GM12878 (cell line): ENCODE data around the gene CCDC63. TPM values are rescaled to one million over a fixed set of nuclear protein-coding genes. Genes with fewer than 3 reads are reported as not detected.

Experiments used
- ATAC-seq: fragments of 200-7000 bp; cut with Tn5 transposase; 3 replicates; pipeline ENCODE4 v1.9.1; 2020; ENCODE audit warnings: mild to moderate bottlenecking, moderate library complexity
- BruUV-seq: library from RNA; stranded (reverse); fragments of 400-500 nt; replicated peaks from 2 replicates; lab custom pipeline; 2021; lab: Mats Ljungman, UMichigan
- CTCF ChIA-PET: fragments of 300-600 bp; sonication (Branson Sonifier 250); formaldehyde crosslinking; extraction: SDS; loops from one replicate; lab custom pipeline; 2021; ENCODE audit warnings: inconsistent platforms; lab: Yijun Ruan, JAX
- POLR2A ChIA-PET: fragments of 350-600 bp; formaldehyde crosslinking; extraction: SDS; loops from one replicate; lab custom pipeline; 2021; ENCODE audit warnings: inconsistent platforms; lab: Charles Lee
- RAD21 ChIA-PET: fragments of 300-600 bp; sonication (Branson Sonifier 250); formaldehyde crosslinking; loops from one replicate; lab custom pipeline; 2023; ENCODE audit warnings: antibody characterized with exemption; ENCODE audit not compliant: unreplicated experiment; lab: Charles Lee
- SMC1A ChIA-PET: fragments of 300-600 bp; sonication (Branson Sonifier 250); formaldehyde crosslinking; loops from one replicate; lab custom pipeline; 2023; ENCODE audit not compliant: unreplicated experiment, uncharacterized antibody; lab: Charles Lee
- DNase-seq: peaks from one replicate; pipeline ENCODE4 v3.0.0-alpha.2; 2011; ENCODE audit warnings: low read depth, low spot score
- FAIRE-seq: peaks from 3 replicates; lab custom pipeline; 2011; peaks lifted over from hg19 to GRCh38; lab: Jason Lieb, UNC
- H2AFZ ChIP-seq: 2 replicates; pipeline ENCODE4 v1.6.0; 2011; ENCODE audit warnings: low read depth, low read length, control low read depth; ENCODE audit not compliant: control insufficient read depth
- H3K27ac ChIP-seq: 2 replicates; pipeline ENCODE4 v1.5.1; 2011; ENCODE audit warnings: control low read depth; ENCODE audit not compliant: control insufficient read depth, insufficient read depth
- H3K27me3 ChIP-seq, 2 experiments: replicated peaks in 1 of 2; 2 replicates each; pipeline versions ENCODE4 v1.6.0 to v1.6.1; 2011; ENCODE audit warnings: low read length in 1 of 2; ENCODE audit not compliant: control insufficient read depth in 2 of 2, insufficient read depth in 2 of 2
- H3K36me3 ChIP-seq, 2 experiments: 2 replicates each; pipeline ENCODE4 v1.5.1; 2011; ENCODE audit warnings: low read length in 1 of 2; ENCODE audit not compliant: control insufficient read depth in 2 of 2, insufficient read depth in 2 of 2
- H3K4me1 ChIP-seq: 2 replicates; pipeline ENCODE4 v1.6.1; 2011; ENCODE audit warnings: mild to moderate bottlenecking, low read length, moderate library complexity, mixed read lengths; ENCODE audit not compliant: control insufficient read depth, insufficient read depth
- H3K4me2 ChIP-seq: 2 replicates; pipeline ENCODE4 v1.6.0; 2011; ENCODE audit warnings: control low read depth; ENCODE audit not compliant: control insufficient read depth, insufficient read depth
- H3K4me3 ChIP-seq: fragments of 200-600 bp; sonication (generic); 2 replicates; pipeline ENCODE4 v1.5.1; 2016
- H3K79me2 ChIP-seq: 2 replicates; pipeline ENCODE4 v1.6.0; 2011; ENCODE audit warnings: low read length; ENCODE audit not compliant: control insufficient read depth, insufficient read depth
- H3K9ac ChIP-seq: 2 replicates; pipeline ENCODE4 v1.8.0; 2011; ENCODE audit warnings: low read length, control low read depth, mixed read lengths; ENCODE audit not compliant: control insufficient read depth, insufficient read depth
- H3K9me3 ChIP-seq: replicated peaks from 3 replicates; pipeline ENCODE4 v1.5.1; 2011; ENCODE audit warnings: mild to moderate bottlenecking, low read length; ENCODE audit not compliant: control insufficient read depth, insufficient read depth
- H4K20me1 ChIP-seq: 2 replicates; pipeline ENCODE4 v1.6.0; 2011; ENCODE audit not compliant: control insufficient read depth, insufficient read depth
- ASH2L ChIP-seq: fragments of 300-600, 200-600 bp; sonication (generic); IDR thresholded peaks from 2 replicates; pipeline ENCODE4 v1.6.1; 2017; ENCODE audit warnings: low read depth, mild to moderate bottlenecking, borderline replicate concordance
- EZH2 ChIP-seq: IDR thresholded peaks from 2 replicates; pipeline ENCODE4 v1.6.1; 2012; ENCODE audit warnings: low read depth, mild to moderate bottlenecking, control low read depth, inconsistent platforms, low read length, borderline replicate concordance; ENCODE audit not compliant: control insufficient read depth
- HSF1 ChIP-seq: fragments of 150-350 bp; IDR thresholded peaks from 2 replicates; pipeline ENCODE4 v1.6.1; 2014; ENCODE audit warnings: mild to moderate bottlenecking, low read depth, low read length
- IKZF2 ChIP-seq, 2 experiments: fragments of 450-650 bp; IDR thresholded peaks; 2 replicates each; pipeline ENCODE4 v1.6.1; 2017; ENCODE audit warnings: mild to moderate bottlenecking in 2 of 2, moderate library complexity in 2 of 2
- NFXL1 ChIP-seq: fragments of 450-650 bp; IDR thresholded peaks from 2 replicates; pipeline ENCODE4 v1.6.1; 2017; ENCODE audit warnings: antibody characterized with exemption, mild to moderate bottlenecking, borderline replicate concordance
- SIX5 ChIP-seq: IDR thresholded peaks from 2 replicates; pipeline ENCODE4 v1.6.1; 2011; ENCODE audit warnings: mild to moderate bottlenecking, low read depth, low read length, moderate library complexity; ENCODE audit not compliant: severe bottlenecking
- SMARCA5 ChIP-seq: fragments of 450-650 bp; IDR thresholded peaks from 2 replicates; pipeline ENCODE4 v1.6.1; 2017; ENCODE audit warnings: mild to moderate bottlenecking
- SREBF2 ChIP-seq: IDR thresholded peaks from 2 replicates; pipeline ENCODE4 v1.6.1; 2012; ENCODE audit warnings: mild to moderate bottlenecking, low read length
- WGBS: methylation state at CpG from one replicate; pipeline ENCODE4 v1.1.6; 2016; ENCODE audit warnings: low lambda C conversion rate; ENCODE audit not compliant: insufficient replicate concordance, insufficient coverage; ENCODE audit errors: missing lambda C conversion rate; 5-methylcytosine and 5-hydroxymethylcytosine counted together
- in situ Hi-C: fragments of 300-500 bp; cut with MboI; formaldehyde crosslinking; loops from 9 replicates; pipeline ENCODE4 v1.14.3; 2018; ENCODE audit warnings: mixed read lengths
- intact Hi-C: fragments of 100-400 bp; cut with micrococcal nuclease; formaldehyde crosslinking; loops from one replicate; pipeline ENCODE4 v1.14.2; 2022; ENCODE audit not compliant: unreplicated experiment
- polyA plus RNA-seq, 11 experiments: library from polyadenylated mRNA; depleted of rRNA in 4 of 11; unstranded in 6 of 11; stranded (reverse) in 5 of 11; fragments of >200 nt; fragmentation: Nextera tagmentation in 4 of 11; fragmentation: Illumina TruSeq in 1 of 11; extraction: Ambion mirVana in 4 of 11; extraction: Trizol in 1 of 11; gene quantifications; 1 replicate in 1 of 11; 2 replicates in 10 of 11; pipeline versions ENCODE4 v1.2.1 to v1.2.3, GENCODE V29; 2011 to 2016; ENCODE audit warnings: inconsistent platforms in 2 of 11, missing spikeins in 2 of 11, low read depth in 1 of 11
- total RNA-seq, 4 experiments: library from RNA; depleted of rRNA in 3 of 4; stranded (reverse); fragments of >200 nt in 3 of 4; fragmentation: Illumina TruSeq in 1 of 4; extraction: Trizol in 1 of 4; gene quantifications; 2 replicates each; pipeline versions ENCODE4 v1.2.1 to v1.2.3, GENCODE V29; 2013 to 2021

The CCDC63 gene
- total and polyA plus RNA-seq, 10 of the 15 experiments (the other 5 are each of a cell fraction or from before 2014, with no cell fraction given): not detected

- no peak overlapping the region for H3K4me3 ChIP-seq
- TF ChIP-seq EZH2 (no peak), SREBF2 (no peak), ASH2L (no peak), SIX5 (no peak), SMARCA5 (no peak), NFXL1 (no peak)
- 70% methylated on average over 3 of the region's 3 CpGs for WGBS
- H3K79me2 ChIP-seq: no peaks in the 10 kb centered on the region
- CTCF ChIA-PET: interaction anchor here (0.6 kb wide), 1 partner anchor 51 kb away, joined by 3 read pairs; no protein-coding TSS in a partner anchor
- in situ Hi-C loops: no loop called here
- H3K36me3 ChIP-seq: no peaks in the 10 kb centered on the region
- no peaks in the 10 kb centered on the region; the same call in 2 of the 3 replicates for H3K9me3 ChIP-seq
- no peaks in the 10 kb centered on the region for H3K27me3 ChIP-seq
- FAIRE-seq (no peak), ATAC-seq (no peak), DNase-seq (no peak)
- POLR2A ChIA-PET: no interaction called here
- no peak overlapping the region for H3K9ac ChIP-seq
- no peaks in the 10 kb centered on the region for H3K4me1 ChIP-seq
- H4K20me1 ChIP-seq: no peaks in the 10 kb centered on the region
- RAD21 ChIA-PET: no interaction called here
- H2AFZ ChIP-seq: no peak overlapping the region
- intact Hi-C loops: no loop called here
- no peak overlapping the region for H3K4me2 ChIP-seq
- H3K27ac ChIP-seq: no peak overlapping the region
- SMC1A ChIA-PET: interaction anchor here (1.1 kb wide), 1 partner anchor 22 kb away, joined by 3 read pairs; no protein-coding TSS in a partner anchor
- no TSS peak for BruUV-seq
Measured at GRCh38 chr12:110798461-110798860, 48.3 kb upstream of the CCDC63 start.

- BruUV-seq: no TSS peak
- CTCF ChIA-PET: no interaction called here
- in situ Hi-C loops: no loop called here
- DNase-seq (no peak), FAIRE-seq (no peak)
- Histone ChIP-seq H3K79me2 (no peaks in the 10 kb centered on the region), H3K4me3 (no peak overlapping the region), H3K9me3 (peaks cover 3% of the 10 kb centered on the region; the same call in 2 of the 3 replicates), H3K4me1 (no peaks in the 10 kb centered on the region), H2AFZ (no peak overlapping the region)
- intact Hi-C loops: no loop called here
- TF ChIP-seq HSF1: no peak
- no peak for TF ChIP-seq IKZF2 (IDR thresholded peaks at IDR 0.05)
- TF ChIP-seq, all 136 proteins: peak for 0
- H3K27me3 ChIP-seq: no peaks in the 10 kb centered on the region
- H3K9ac ChIP-seq: no peak overlapping the region
- no peak overlapping the region for H3K4me2 ChIP-seq
- POLR2A ChIA-PET: interaction anchor here (0.6 kb wide), 1 partner anchor 51 kb away, joined by 5 read pairs; no protein-coding TSS in a partner anchor
- RAD21 ChIA-PET: interaction anchor here (1.3 kb wide), 1 partner anchor 14 kb away, joined by 3 read pairs; no protein-coding TSS in a partner anchor
- no peak for ATAC-seq
- H3K36me3 ChIP-seq: no peaks in the 10 kb centered on the region
- no peaks in the 10 kb centered on the region for H4K20me1 ChIP-seq
- SMC1A ChIA-PET: interaction anchor here (0.6 to 2.4 kb wide), 4 partner anchors 9 to 951 kb away, joined by 3 to 7 read pairs (median 3); no protein-coding TSS in a partner anchor
- H3K27ac ChIP-seq: no peak overlapping the region
Measured at GRCh38 chr12:110802489-110802888, 44.3 kb upstream of the CCDC63 start.
